SJSA1 (cell line): Measurements from ENCODE around the gene TIMP3. TPM values are rescaled to one million over a fixed set of nuclear protein-coding genes. Genes with fewer than 3 reads are reported as not detected.

Experiments
- DNase-seq, 2 experiments: peaks; one replicate each; pipeline ENCODE4 v3.0.0-alpha.2; 2015 to 2020; ENCODE audit warnings: low spot score in 2 of 2, low read depth in 1 of 2
- H3K27ac ChIP-seq: fragments of 250-450 bp; sonication (Bioruptor Pico); 2 replicates; pipeline ENCODE4 v1.5.1; 2020; ENCODE audit warnings: mild to moderate bottlenecking, moderate library complexity
- H3K27me3 ChIP-seq: fragments of 250-450 bp; sonication (Bioruptor Pico); replicated peaks from 2 replicates; pipeline ENCODE4 v1.5.1; 2020; ENCODE audit warnings: mild to moderate bottlenecking, moderate library complexity
- H3K36me3 ChIP-seq: fragments of 250-450 bp; sonication (Bioruptor Pico); 2 replicates; pipeline ENCODE4 v1.5.1; 2020; ENCODE audit warnings: mild to moderate bottlenecking
- H3K4me1 ChIP-seq: fragments of 250-450 bp; sonication (Bioruptor Pico); replicated peaks from 2 replicates; pipeline ENCODE4 v1.6.1; 2021; ENCODE audit warnings: mild to moderate bottlenecking
- H3K4me3 ChIP-seq: fragments of 250-450 bp; sonication (Bioruptor Pico); 2 replicates; pipeline ENCODE4 v1.5.1; 2020; ENCODE audit warnings: mild to moderate bottlenecking
- H3K9me3 ChIP-seq: fragments of 250-450 bp; sonication (Bioruptor Pico); replicated peaks from 2 replicates; pipeline ENCODE4 v1.5.1; 2020; ENCODE audit warnings: mild to moderate bottlenecking
- total RNA-seq: library from RNA; depleted of rRNA; stranded (reverse); fragments of >200 nt; shearing (Covaris generic); gene quantifications from 2 replicates; pipeline ENCODE4 v1.2.3, GENCODE V29; 2014

The TIMP3 gene
- total RNA-seq, 1 experiment from 2014 or later: 38.1 TPM

DNA sequence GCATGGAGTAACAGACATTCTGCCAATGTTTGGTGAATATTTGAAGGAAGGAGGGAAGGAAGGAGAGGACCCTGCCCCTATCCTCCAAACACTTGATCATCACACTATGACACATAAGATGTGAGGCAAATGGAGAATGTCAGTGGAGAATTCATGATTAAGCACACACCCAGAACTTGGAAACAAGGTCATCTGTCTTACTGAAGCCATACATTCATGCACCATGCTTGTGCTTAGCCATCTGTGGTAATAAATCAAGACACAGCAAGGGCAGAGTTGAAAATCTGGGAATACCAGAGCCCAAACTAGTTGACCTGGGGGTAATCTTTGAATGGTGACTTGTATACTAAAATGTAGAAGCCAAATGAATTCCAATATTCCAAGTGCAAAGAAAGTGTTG, 7.9 kb upstream of the TIMP3 start:
- no peak for DNase-seq
- H3K9me3 ChIP-seq: no peaks in the 10 kb centered on the region
- peaks cover 11% of the 10 kb centered on the region for H3K4me1 ChIP-seq

DNA sequence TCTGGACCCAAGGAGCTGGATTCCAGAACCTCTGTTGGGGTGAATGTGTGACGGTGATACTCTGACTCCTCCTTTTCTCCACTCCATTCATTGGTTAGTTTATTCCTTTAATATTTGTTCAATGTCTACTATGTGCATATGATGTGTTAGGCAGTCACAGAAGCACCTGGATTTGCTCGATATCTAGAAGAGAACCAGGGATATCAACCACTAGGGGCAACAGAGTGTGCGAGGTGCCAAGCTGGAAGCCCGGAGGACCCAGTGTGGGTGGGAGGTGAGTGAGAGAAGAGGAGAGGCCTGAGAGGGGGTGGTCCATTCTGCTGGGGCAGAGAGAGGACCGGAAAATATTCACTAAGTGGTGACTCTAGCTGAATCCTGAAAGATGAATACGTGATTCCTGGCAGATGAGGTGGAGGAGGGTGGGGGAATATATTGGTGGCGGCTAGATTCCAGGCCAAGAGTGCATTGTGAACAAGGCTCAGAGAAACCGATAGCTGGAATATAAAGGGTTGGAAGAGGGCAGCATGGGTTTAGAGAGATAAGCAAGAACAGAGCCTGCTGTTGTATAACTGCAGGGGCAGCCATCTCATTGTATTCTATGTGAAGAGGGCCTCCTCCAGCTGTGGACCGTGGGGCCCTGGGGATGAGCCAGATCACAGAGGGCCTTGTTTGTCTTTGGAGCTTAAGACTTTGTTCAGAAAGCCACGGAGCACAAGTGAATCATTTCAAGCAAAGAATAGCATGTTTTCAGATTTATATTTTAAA, 6.9 kb upstream of the TIMP3 start:
- Histone ChIP-seq H3K4me1 (peaks cover 5% of the 10 kb centered on the region), H3K4me3 (no peak overlapping the region), H3K9me3 (no peaks in the 10 kb centered on the region), H3K36me3 (no peaks in the 10 kb centered on the region), H3K27me3 (no peaks in the 10 kb centered on the region), H3K27ac (no peak overlapping the region)
- DNase-seq: no peak

More for the DNA sequence above, 7.9 kb upstream of the TIMP3 start:
- Histone ChIP-seq H3K36me3 (no peaks in the 10 kb centered on the region), H3K27me3 (no peaks in the 10 kb centered on the region), H3K27ac (no peak overlapping the region), H3K4me3 (no peak overlapping the region)

DNA sequence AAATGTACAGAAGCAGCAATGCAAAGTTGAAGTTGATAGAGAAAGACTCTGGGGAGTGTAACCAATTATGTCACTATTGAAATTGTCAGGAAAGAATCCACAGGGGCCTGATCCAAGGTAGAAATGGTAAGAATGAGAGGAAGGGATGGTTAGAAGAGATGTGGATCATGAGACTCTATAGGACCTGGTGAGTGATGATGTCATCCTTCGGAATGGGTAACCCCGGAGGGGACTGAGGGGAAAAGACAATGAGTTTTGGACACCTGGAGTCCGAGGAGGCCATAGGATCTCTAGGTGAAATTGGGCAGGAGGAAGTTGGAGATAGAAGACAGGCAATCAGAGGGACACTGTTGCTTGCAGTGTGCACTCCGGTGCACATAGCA, 6.3 kb upstream of the TIMP3 start:
- H3K4me3 ChIP-seq: no peak overlapping the region
- no peaks in the 10 kb centered on the region for H3K36me3 ChIP-seq
- no peaks in the 10 kb centered on the region for H3K27me3 ChIP-seq
- no peaks in the 10 kb centered on the region for H3K9me3 ChIP-seq
- no peak for DNase-seq
- peaks cover 5% of the 10 kb centered on the region for H3K4me1 ChIP-seq
- H3K27ac ChIP-seq: no peak overlapping the region

- Histone ChIP-seq H3K36me3 (no peaks in the 10 kb centered on the region), H3K27ac (no peak overlapping the region), H3K9me3 (no peaks in the 10 kb centered on the region), H3K4me3 (no peak overlapping the region), H3K27me3 (0 out of 2 replicates have a peak, but pooled peaks cover 4% of the 10 kb centered on the region), H3K4me1 (peaks cover 15% of the 10 kb centered on the region)
- DNase-seq: peak; percentile 64 to 70
Measured at GRCh38 chr22:32796865-32797573, 4.5 kb upstream of the TIMP3 start.

DNA sequence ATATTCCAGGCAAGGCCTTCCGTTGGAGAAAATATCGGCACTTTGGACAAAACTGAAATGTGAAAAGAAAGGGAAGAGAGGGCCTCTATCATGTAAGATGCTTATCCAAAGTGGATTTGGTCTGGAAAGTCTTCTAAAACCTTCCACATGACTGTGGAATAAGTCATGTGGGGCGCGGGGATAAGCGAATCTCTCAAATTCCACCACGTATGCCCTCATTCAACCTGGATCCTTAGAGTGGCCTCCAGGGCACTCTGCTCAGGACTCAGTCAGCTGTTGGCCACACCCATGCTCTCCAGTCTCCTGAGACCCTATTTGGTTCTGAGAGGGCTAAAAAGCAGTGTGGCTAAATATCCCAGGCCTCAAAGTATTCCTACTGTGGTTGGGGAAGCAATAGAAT, 2.0 kb upstream of the TIMP3 start:
- Histone ChIP-seq H3K4me1 (peaks cover 37% of the 10 kb centered on the region), H3K27me3 (0 out of 2 replicates have a peak, but pooled peaks cover 5% of the 10 kb centered on the region), H3K9me3 (no peaks in the 10 kb centered on the region), H3K36me3 (no peaks in the 10 kb centered on the region), H3K27ac (no peak overlapping the region), H3K4me3 (no peak overlapping the region)
- no peak for DNase-seq

DNA sequence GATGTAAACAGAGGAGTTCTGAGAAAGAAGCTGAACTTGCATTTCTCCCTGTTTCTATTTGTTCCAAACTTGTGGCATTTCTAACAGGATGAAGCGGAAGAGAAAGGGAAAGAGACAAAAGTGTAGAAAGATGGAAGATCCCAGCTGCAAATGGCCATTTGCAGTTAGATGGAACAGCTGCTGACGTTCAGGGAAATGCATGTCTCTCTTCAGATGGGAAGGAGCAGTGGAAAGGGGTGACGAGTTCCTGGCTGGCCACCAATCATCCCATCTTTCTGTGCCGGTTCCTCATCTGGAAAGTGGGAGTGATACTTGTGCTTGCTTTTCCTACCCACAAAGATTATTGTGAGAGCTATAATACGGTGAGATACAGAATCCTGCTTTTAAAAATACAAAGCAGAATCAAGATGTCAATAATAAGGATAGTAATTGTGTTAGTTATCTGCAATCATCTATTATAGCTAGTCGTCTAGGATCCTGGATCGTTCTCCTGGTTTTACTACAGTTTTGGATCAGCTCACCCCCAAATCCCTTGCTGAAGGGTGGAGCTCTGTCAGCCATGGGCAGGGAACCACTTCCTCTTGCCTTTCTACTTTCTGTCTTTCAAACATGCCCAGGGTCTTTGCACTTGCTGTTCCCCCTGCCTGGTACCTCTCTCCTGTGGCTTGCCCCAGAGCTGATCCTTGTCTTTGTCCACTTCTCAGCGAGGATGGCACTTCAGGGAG, 1.2 kb upstream of the TIMP3 start:
- DNase-seq: no peak
- Histone ChIP-seq H3K4me1 (peaks cover 38% of the 10 kb centered on the region), H3K27me3 (0 out of 2 replicates have a peak, but pooled peaks cover 5% of the 10 kb centered on the region), H3K27ac (no peak overlapping the region), H3K36me3 (no peaks in the 10 kb centered on the region), H3K9me3 (no peaks in the 10 kb centered on the region), H3K4me3 (no peak overlapping the region)

GRCh38 chr22:32800994-32801536, 440 bp upstream of the TIMP3 start:
- DNase-seq: no peak
- Histone ChIP-seq H3K4me1 (peaks cover 38% of the 10 kb centered on the region), H3K9me3 (no peaks in the 10 kb centered on the region), H3K36me3 (no peaks in the 10 kb centered on the region), H3K27ac (no peak overlapping the region), H3K4me3 (peak overlapping the region; percentile 61), H3K27me3 (0 out of 2 replicates have a peak, but pooled peaks cover 5% of the 10 kb centered on the region)

GRCh38 chr22:32802237-32802765, 796 bp downstream of the TIMP3 start:
- Histone ChIP-seq H3K36me3 (no peaks in the 10 kb centered on the region), H3K4me3 (peak overlapping the region; percentile 61), H3K27ac (no peak overlapping the region), H3K27me3 (0 out of 2 replicates have a peak, but pooled peaks cover 5% of the 10 kb centered on the region), H3K9me3 (no peaks in the 10 kb centered on the region), H3K4me1 (peaks cover 33% of the 10 kb centered on the region)
- no peak for DNase-seq

- Histone ChIP-seq H3K4me3 (peak overlapping the region; percentile 61), H3K9me3 (no peaks in the 10 kb centered on the region), H3K27me3 (0 out of 2 replicates have a peak, but pooled peaks cover 5% of the 10 kb centered on the region), H3K4me1 (peaks cover 33% of the 10 kb centered on the region), H3K36me3 (no peaks in the 10 kb centered on the region), H3K27ac (no peak overlapping the region)
- DNase-seq: peak in 1 of 2 experiments; percentile 34
Measured at GRCh38 chr22:32803020-32803737, 1.7 kb downstream of the TIMP3 start.

- H3K4me3 ChIP-seq: peak overlapping the region; percentile 61; the same call in 1 of the 2 replicates
- H3K9me3 ChIP-seq: no peaks in the 10 kb centered on the region
- 0 out of 2 replicates have a peak, but pooled peaks cover 5% of the 10 kb centered on the region for H3K27me3 ChIP-seq
- peak in 1 of 2 experiments; percentile 30 for DNase-seq
- H3K4me1 ChIP-seq: peaks cover 33% of the 10 kb centered on the region
- H3K27ac ChIP-seq: no peak overlapping the region
- H3K36me3 ChIP-seq: no peaks in the 10 kb centered on the region
Measured at GRCh38 chr22:32803738-32804435, 2.4 kb downstream of the TIMP3 start.

GRCh38 chr22:32804531-32805360, 3.2 kb downstream of the TIMP3 start:
- no peak overlapping the region for H3K4me3 ChIP-seq
- peaks cover 33% of the 10 kb centered on the region for H3K4me1 ChIP-seq
- no peaks in the 10 kb centered on the region for H3K9me3 ChIP-seq
- H3K36me3 ChIP-seq: no peaks in the 10 kb centered on the region
- no peak for DNase-seq
- H3K27me3 ChIP-seq: 0 out of 2 replicates have a peak, but pooled peaks cover 5% of the 10 kb centered on the region
- no peak overlapping the region for H3K27ac ChIP-seq
